GM23248 (cell line): ENCODE results near the gene PARP11.
"Not testable (repeated sequence)": the region's sequence is repeated elsewhere in the genome, so short reads cannot be mapped to it uniquely, and the experiment has no call there.

ENCODE experiments used
- EZH2 ChIP-seq: fragments of 200-600 bp; sonication (generic); IDR thresholded peaks from 2 replicates; pipeline ENCODE4 v1.6.1; 2018; ENCODE audit warnings: antibody characterized with exemption, mild to moderate bottlenecking; ENCODE audit not compliant: insufficient read depth, poor library complexity, severe bottlenecking
- EZH2phosphoT487 ChIP-seq: fragments of 200-600 bp; sonication (generic); IDR thresholded peaks from 2 replicates; pipeline ENCODE4 v1.6.1; 2018; ENCODE audit warnings: antibody characterized with exemption, moderate library complexity, mild to moderate bottlenecking, low read depth; ENCODE audit not compliant: insufficient read depth

DNA sequence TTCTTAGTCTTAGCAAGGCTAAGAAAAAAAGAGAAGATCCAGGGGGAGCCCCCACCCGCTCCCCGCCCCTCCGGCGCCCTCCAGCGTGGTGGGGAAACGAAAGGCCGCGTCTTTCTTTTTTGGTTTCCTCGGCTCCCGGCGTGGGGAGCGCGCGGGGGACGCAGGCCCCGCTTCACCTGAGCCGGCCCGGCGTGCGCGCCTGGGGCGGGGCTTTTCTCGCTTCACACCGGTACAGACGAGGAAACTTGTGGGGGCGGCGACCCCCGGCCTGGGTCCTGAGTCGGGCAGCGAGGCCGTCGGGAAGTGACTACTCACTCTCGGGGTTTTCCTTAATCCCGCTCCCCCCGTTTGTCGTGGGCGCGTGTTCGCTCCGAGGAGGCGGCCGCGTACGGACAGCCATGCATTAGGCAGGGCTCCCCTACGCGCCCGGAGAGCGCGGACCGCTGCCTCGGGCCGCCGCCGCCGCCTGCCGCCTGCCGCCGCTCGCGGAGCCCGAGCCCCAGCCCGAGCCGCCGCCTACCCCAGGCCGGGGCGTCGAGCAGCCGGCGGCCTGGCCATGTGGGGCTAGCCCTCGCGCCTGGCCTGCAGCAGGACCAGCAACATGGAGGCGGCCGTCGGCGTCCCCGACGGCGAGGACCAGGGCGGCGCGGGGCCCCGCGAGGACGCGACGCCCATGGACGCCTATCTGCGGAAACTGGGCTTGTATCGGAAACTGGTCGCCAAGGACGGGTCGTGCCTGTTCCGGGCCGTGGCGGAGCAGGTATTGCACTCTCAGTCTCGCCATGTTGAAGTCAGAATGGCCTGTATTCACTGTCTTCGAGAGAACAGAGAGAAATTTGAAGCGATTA, 34.3 kb downstream of the PARP11 start:
- not testable (repeated sequence) for TF ChIP-seq EZH2phosphoT487, EZH2
